ENCODE measurements around the gene SPSB1.

- no peak for TF ChIP-seq EZH2 (IDR thresholded peaks at IDR 0.05; ENCODE audit: insufficient read depth, poor library complexity, severe bottlenecking)
- TF ChIP-seq EZH2phosphoT487 (IDR thresholded peaks at IDR 0.05; ENCODE audit: insufficient read depth, low read depth), result no peak
These were observed 14.6 kb upstream of the SPSB1 start for GRCh38 chr1:9278116-9278515.
